ENCODE results near the gene ABCD2.
"Not testable (repeated sequence)": the region's sequence is repeated elsewhere in the genome, so short reads cannot be mapped to it uniquely, and the experiment has no call there.

The ABCD2 gene

GRCh38 chr12:39526974-39527373 is 92.6 kb downstream of the ABCD2 start:
- no peak for DNase-seq

DNA sequence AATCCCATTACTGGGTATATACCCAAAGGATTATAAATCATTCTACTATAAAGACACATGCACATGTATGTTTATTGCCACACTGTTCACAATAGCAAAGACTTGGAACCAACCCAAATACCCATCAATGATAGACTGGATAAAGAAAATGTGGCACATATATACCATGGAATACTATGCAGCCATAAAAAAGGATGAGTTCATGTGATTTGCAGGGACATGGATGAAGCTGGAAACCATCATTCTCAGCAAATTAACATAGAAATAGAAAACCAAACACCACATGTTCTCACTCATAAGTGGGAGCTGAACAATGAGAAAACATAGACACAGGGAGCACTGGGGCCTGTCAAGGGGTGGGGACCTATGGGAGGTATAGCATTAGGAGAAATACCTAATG is 97.4 kb downstream of the ABCD2 start:
- DNase-seq, result not testable (repeated sequence)

DNA sequence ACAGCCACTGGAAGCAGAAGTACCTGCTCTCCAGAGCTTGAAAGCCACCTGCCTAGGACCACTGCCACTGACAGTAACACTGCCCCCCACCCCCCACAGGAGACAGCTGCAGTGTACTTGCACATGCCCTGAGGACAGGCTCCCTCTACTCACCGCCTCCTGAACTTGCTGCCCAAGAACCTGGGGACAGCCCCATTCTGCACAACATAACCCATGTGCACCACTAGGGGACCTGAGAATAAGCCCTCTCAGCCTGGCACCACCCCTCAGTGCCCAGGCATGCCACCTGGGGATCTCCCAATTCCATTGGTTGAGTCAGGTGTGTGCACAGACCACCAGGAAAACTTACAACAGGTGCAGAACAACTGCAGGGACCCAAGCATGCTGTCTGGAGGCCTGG is 109.6 kb downstream of the ABCD2 start:
- no peak for DNase-seq

- no peak for DNase-seq
Measured at GRCh38 chr12:39505554-39505953, 114.0 kb downstream of the ABCD2 start.

DNA sequence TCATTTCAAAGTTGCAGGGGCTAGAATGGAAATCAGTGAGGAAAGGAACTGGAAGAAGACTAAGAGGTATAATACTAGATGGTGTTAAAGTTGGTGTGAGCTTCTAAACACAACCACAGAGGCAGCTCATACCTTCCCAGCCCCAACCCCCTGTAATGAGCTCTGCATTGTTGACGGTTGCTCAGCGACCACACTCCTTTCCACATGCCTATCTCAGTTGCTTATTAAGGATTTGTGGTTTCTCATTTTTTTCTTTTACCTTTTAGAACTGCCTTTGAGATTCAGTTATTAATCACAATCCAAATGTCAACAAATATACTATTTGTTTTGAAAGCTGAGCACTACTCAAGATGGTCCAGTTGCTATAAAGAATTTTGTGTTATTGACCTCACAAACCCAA is 114.6 kb downstream of the ABCD2 start:
- DNase-seq, result no peak

DNA sequence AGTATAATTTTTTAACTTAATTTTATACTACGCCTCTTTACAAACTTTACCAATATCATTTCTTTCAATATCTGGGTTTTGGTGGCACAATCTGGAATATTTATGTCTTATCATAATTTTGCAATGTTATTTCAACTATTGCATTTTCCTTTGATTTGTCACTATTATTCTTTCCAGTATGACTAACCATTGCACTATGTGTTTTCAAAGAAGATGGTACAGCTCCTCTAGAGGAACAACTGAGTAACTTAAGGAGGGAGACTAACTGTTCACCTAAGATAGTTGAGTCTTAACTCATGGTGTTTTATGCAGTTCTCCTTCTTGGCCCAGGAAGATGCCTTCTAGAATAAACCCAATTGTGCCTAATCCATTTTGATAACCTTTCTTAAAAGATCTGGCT is 116.2 kb downstream of the ABCD2 start:
- DNase-seq, result no peak

DNA sequence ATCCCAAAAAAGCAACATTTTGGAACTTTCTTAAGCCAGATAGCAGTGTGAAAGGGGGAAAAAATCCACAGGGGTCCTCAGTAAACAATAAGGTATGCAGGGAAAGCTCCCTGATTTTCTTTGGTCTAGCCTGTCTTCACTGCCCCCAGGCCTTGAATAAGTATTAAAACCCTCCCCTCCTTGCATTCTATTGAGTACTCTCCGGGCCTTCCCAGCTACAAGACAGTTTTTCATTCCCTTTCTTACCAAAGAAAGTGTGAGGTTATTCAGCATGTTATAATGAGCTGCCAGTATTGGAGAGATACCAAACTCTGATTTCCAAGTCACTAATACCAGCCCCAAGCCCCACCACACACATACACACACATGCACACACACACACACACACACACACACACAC is 116.9 kb downstream of the ABCD2 start:
- no peak for DNase-seq

Data from SHP77 treated with DMSO at 0.1 percent for 48 hours (cell line).